Activated naive CD4-positive, alpha-beta T cell (primary cell): ENCODE results near the gene SYNJ2.
"Not testable (repeated sequence)": the region's sequence is repeated elsewhere in the genome, so short reads cannot be mapped to it uniquely, and the experiment has no call there.

Experiments used
- DNase-seq, 4 experiments: peaks; one replicate each; lab custom pipeline; 2025; lab: John Stamatoyannopoulos, UW

The SYNJ2 gene

DNA sequence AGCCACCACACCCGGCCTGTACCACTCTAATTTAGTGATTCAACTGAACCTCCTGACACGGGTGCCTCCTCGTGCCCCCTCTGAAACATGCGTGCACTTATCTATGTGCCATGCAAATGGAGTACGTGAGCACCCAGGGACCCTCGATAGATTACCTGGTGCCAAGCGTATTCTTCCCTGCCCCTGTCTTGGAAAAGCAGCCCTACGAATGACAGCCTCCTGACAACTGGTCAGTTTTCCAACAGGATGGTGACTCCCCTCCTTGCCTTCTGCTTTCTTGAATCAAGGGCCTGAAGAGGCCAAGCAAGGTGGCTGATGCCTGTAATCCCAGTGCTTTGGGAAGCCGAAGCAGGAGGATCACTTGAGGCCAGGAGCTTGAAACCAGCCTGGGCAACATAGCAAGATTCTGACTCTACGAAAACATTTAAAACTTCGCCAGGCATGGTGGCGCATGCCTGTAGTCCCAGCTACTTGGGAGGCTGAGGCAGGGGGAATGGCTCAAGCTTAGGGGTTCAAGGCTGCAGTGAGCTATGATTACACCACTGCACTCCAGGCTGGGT, 25.4 kb upstream of the SYNJ2 start:
- no peak for DNase-seq

- no peak for DNase-seq
These were observed 22.0 kb upstream of the SYNJ2 start for GRCh38 chr6:157959451-157960227.

DNA sequence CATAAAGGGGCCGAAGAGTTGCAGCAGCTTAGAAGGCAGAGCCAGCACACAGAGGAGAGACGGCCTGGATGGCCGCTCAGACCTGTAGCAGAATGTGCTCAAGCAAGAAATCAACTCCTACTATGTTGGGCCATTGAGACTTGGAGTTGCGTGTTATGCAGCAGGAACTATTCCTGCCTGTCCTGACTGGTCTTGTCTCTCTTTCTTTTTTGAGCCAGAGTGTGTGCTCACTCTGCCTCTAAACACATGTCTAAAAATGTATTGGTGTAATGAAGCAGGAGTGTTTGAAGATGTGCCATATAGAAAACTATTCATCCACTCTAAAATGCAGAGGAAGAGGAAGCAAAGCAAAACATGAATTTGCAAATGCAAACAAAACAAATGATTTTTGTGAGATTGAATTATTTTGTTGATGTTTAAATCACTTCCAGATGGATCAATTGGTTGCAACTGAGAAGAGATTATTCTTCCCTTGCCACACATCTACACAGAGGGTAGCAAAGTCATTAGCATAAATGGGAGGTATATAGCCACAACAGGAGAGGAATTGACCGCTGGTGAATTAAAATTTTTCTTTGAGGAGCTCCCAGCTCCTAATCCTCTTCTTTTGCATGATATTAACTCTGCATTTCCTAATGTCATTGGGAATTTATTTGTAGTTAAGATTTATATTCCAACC, 20.4 kb upstream of the SYNJ2 start:
- no peak for DNase-seq

- DNase-seq, result no peak
These were observed 19.7 kb upstream of the SYNJ2 start for GRCh38 chr6:157961832-157962575.

GRCh38 chr6:157962601-157963302, 18.9 kb upstream of the SYNJ2 start:
- DNase-seq, result no peak

GRCh38 chr6:157964100-157964499, 17.6 kb upstream of the SYNJ2 start:
- no peak for DNase-seq

GRCh38 chr6:157965387-157965786, 16.3 kb upstream of the SYNJ2 start:
- no peak for DNase-seq

DNA sequence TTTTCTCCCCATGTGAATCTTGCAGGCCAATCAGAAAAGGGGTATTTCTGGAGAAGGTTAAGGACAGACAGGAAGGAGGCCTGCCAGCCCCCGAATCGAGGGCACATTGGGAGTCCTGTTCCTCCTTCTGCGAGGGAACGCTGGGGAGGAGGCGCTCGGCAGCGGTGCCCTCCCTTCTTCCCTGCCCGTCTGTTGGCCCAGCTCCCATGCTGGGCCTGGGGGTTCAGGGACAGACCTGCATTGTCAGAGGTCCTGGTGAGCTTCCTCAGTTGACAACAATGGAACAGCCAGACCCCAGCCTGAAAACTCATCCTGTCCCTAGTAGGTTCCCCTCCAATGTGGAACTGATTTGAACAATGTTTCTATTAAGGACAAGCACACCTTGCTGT, 15.1 kb upstream of the SYNJ2 start:
- no peak for DNase-seq

DNA sequence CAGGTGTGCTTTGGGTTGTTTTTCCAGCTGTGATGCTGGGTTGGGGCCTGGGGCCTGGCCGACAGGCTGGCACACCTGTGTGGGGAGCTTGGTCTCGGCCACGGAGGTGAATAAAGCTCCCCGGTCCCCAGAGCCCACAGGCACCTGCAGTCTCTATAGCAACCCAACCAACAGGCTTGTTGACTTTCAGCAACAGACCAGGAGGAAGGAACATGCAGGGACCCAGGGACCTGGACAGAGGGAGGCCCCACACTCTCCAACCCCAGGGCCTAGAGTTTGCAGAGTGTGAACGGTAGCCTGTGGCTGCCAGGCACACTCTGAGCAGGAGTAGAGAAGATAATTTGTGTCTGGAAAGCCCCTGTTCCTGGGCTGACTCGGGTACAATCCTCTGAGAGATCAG, 14.6 kb upstream of the SYNJ2 start:
- no peak for DNase-seq

GRCh38 chr6:157967486-157967885, 14.2 kb upstream of the SYNJ2 start:
- DNase-seq, result no peak

GRCh38 chr6:157972177-157972576, 9.5 kb upstream of the SYNJ2 start:
- not testable (repeated sequence) for DNase-seq

DNA sequence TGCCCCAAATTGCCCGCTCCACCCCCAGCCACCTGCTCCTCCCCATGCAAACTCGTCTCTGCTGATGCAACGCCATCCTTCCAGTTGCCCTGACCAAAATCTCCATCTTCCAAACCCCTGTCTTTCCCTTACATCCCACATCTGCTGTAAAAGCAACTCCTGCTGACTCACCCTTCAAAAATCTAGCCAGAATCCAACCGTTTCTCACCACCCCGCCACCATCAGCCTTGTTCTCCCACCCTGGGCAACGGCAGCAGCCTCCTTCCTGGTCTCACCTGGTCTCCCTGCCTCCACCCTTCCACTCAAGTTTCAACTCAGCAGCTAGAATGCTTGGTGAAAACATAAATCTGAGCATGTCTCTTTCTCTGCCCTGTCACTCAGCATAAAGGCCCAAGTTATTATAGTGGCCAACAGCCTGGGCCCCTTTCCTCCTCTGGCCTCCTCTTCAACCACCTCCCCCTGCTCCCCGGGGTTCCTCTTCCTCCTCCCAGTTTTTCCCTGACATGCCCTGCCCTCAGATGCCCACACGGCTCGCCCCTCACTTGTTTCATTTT, 7.2 kb upstream of the SYNJ2 start:
- no peak for DNase-seq

- DNase-seq, result no peak
These were observed 6.7 kb upstream of the SYNJ2 start for GRCh38 chr6:157974967-157975366.

GRCh38 chr6:157975456-157975855, 6.2 kb upstream of the SYNJ2 start:
- DNase-seq, result no peak

DNA sequence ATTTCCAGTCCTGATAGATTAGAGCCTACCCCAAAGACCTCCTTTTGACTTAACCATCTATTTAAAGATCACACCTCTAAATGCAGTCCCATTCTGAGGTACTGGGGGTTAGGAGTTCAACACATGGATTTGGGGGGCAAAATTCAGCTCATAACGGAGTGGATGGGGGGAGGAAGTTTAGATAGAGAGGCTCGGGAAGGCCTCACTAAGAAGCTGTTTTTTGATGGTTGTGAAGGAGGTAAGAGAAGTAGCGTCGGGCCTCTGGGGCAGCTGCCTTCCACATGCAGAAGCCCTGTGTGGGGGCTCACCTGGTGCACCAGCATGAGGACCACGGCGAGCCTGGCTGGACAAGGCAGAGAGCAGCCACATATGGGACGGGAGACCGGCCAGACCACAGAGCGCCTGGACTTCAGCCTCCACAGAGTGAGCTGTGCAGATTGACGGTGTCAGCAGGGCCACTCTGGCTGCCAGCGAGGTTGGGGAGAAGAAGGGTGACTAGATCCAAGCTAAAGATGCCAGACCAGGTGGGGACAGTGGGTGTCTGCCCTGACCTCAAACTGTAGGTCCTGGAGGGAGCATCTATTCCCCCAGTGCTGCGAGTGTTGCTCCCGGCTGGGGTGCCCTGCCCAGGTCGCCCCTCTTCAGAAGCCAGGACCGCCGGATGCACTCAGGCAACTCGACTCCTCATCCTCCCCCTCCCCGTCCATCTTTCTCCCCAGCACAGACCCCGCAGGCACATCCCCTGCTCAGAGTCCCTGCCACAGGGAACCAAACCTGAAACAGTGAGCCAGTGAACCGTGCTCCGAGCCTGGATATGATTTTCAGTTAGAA, 5.1 kb upstream of the SYNJ2 start:
- no peak for DNase-seq

DNA sequence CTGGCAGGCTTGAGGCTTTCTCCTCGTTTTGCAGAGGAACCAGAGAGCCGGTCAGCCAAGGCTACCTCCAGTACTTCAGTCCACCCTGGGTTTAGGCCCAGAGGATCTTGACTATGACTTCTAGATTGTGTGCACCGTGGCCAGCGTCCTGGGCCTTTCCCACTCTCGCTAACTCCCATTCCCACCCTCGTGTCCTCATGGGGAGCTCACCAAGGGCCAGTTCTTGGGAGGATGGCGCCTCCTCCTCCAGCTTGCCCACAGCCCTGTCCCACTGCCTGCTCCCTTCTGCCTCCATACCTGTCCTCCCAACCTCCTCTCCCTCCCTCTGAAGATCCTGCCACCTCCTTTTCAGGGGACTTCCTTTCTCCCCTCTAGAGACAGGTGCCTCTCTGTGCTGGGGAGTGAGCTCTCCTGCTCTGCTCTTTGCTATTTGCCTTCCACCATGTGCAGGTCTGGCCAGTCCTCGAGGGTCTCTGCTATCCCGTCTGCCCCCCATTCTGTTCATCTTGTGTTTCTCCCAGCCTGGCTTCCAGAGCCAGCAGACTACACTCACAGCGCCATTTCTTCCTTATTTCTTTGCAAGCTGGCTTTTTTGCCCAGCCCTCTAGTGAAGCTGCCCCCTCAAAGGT, 4.4 kb upstream of the SYNJ2 start:
- DNase-seq, result no peak

DNA sequence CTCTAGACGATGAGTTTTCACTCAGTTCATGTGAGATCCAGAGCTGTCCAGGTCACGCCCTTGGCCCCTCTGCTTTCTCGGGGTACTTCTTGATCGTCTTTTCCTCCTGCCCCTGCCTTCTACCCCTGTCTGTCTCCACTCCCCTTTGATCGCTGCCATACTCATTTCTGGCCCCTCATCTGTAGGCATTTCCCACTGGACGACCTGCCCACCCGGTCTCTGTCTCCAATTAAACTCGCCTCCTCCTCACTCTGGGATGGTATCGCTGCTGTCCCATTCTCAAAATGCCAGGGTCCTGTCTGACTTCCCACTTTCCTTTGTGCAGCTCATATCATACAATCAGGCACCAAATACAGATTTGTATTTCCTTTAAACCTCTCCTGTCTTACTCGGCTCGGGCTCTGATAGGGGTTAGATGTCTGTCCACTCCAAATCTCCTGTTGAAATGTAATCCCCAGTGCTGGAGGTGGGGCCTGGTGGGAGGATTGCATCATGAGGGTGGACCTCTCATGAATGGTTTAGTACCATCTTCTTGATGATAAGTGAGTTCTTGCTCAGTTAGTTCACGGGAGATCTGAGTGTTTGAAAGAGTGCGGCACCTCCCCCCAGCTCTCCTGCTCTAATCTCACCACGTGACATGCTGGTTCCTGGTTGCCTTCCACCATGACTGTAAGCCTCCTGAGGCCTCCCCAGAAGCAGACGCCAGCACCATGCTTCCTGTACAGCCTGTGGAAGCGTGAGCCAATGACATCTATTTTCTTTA, 3.5 kb upstream of the SYNJ2 start:
- no peak for DNase-seq

DNA sequence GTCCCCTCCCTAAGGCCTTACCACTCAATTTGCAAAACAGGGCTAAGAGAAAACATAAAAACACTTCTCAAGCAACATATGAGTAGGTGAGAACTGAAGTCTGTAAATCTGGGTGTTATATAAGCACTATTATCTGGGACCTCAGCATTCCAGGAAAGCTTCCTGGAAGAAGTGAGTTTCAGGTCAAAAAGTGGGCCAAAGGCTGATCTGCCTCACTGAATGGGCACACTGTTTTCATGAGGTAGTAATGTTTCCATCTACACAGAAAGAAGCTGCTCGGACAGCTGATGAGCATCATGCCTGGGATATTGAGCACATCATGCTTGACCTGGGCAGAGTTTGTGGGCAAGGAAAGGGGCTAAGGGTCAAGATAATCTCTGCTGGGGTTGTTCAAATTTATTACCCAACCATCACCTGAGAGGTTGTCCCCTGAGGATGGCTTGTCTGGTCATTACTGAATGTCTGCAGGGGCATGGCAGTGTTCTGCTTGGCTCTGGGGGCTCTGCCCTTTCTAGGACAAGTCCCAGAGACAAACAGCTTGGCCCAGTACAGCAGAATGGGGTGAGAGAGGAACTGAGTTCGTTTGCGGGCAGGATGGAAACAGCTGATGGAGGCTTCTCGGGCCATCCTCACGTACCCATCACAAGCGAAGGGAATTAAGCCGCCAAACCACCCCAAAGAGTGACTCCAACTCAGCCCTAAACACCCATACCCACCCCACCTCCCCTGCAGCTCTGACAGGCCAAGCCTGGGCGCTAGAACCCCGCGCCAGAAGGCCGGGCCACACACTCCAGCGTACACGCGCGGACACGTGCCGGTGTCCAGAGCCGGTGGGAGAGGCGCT, 1.2 kb upstream of the SYNJ2 start:
- no peak for DNase-seq

DNA sequence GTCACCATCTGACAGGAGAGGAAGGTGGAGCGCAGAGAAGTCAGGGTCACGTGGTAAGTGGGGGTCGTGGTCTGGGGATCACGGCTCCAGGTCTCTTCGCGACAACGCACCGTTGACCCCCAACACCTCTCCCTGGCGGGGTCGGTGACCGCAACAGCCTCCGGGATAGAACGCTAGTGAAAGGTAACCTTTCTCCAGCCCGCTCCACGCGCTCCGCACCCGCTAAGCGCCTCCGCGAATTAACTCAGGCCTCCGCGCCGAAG, 600 bp upstream of the SYNJ2 start:
- no peak for DNase-seq
